IgD-negative memory B cell (primary cell): ENCODE data around the gene ABLIM1. TPM values are rescaled to one million over a fixed set of nuclear protein-coding genes. Genes with fewer than 3 reads are reported as not detected.

Experiments
- H3K27ac Mint-ChIP-seq, 3 donors: one replicate each; pipeline ENCODE4 v1.8.0; 2020 to 2022; ENCODE audit warnings: mild to moderate bottlenecking in 3 of 3, mixed read lengths in 3 of 3, moderate library complexity in 1 of 3
- H3K27me3 Mint-ChIP-seq: one replicate; pipeline ENCODE4 v1.8.0; 2021; ENCODE audit warnings: mixed read lengths
- H3K36me3 Mint-ChIP-seq: one replicate; pipeline ENCODE4 v1.8.0; 2020; ENCODE audit warnings: mild to moderate bottlenecking, mixed read lengths
- H3K4me1 Mint-ChIP-seq, 3 donors: one replicate each; pipeline ENCODE4 v1.8.0; 2020 to 2022; ENCODE audit warnings: mixed read lengths in 3 of 3, mild to moderate bottlenecking in 1 of 3
- H3K4me3 Mint-ChIP-seq, 4 donors: one replicate each; pipeline ENCODE4 v1.8.0; 2020 to 2022; ENCODE audit warnings: mild to moderate bottlenecking in 4 of 4, mixed read lengths in 4 of 4, moderate library complexity in 3 of 4
- H3K9me3 Mint-ChIP-seq, 3 donors: one replicate each; pipeline ENCODE4 v1.8.0; 2020 to 2021; ENCODE audit warnings: mixed read lengths in 3 of 3, mild to moderate bottlenecking in 1 of 3
- polyA plus RNA-seq: library from polyadenylated mRNA; unstranded; fragments of 300-500 nt; fragmentation: Illumina TruSeq; gene quantifications from one replicate; pipeline ENCODE4 v1.2.3, GENCODE V29; 2021

The ABLIM1 gene
- polyA plus RNA-seq, 1 donor from 2014 or later, result 115 TPM

DNA sequence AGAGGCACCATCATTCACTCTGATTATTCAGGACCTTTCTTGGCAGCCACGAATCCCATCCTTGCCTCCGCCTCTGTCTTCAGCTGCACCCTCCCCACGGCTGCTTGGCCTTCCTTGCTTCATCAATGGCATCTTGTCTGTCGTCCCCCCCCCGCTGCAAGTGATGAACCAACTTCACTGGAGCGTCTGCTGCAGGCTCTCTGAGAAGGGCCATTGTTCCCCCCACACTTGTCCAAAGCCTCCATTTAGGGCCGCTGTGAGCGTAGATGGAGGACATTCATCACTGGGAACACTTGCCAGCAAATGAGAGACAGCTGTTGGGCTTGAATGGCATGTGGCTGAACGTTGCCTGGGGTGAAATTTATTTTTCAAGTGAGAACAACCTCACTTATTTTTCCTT is 273.9 kb downstream of the ABLIM1 start:
- H3K4me3 Mint-ChIP-seq, result no peak overlapping the region
- peaks cover 0 to 1% (median 0%) of the 10 kb centered on the region in 3 donors for H3K4me1 Mint-ChIP-seq
- H3K36me3 Mint-ChIP-seq, result no peaks in the 10 kb centered on the region
- peaks cover 0 to 4% (median 0%) of the 10 kb centered on the region in 3 donors for H3K9me3 Mint-ChIP-seq
- H3K27ac Mint-ChIP-seq, result no peak overlapping the region
- peaks cover 8% of the 10 kb centered on the region for H3K27me3 Mint-ChIP-seq

Other genes with a start within 250 kb of the ABLIM1 start
- 8.8 TPM for gene FHIP2A, start 163.5 kb upstream of the ABLIM1 start, polyA plus RNA-seq